ENCODE data around the gene COL6A1. TPM values are rescaled to one million over a fixed set of nuclear protein-coding genes. Genes with fewer than 3 reads are reported as not detected.

COL6A1 gene
- polyA plus RNA-seq, 1 donor from 2014 or later, result 29.4 TPM

GRCh38 chr21:46017148-46017547 lies 35.6 kb downstream of the COL6A1 start:
- no peaks in the 10 kb centered on the region for H3F3A ChIP-seq (ENCODE audit: insufficient read depth, low read length, poor library complexity, severe bottlenecking)
- no peaks in the 10 kb centered on the region for H3K9me2 ChIP-seq (ENCODE audit: insufficient read depth, low read length)
- no peaks in the 10 kb centered on the region for H3K9me3 ChIP-seq (ENCODE audit: low read length)
- no peak overlapping the region for H3K4me3 ChIP-seq (ENCODE audit: low read length)
- no peaks in the 10 kb centered on the region for H3K36me3 ChIP-seq (ENCODE audit: insufficient read depth, low read length)
- H3K79me2 ChIP-seq (replicated peaks; ENCODE audit: insufficient read depth, low read length), result no peaks in the 10 kb centered on the region
- no peak overlapping the region for H3K4me2 ChIP-seq (ENCODE audit: low read length)
- no peak for TF ChIP-seq RAD21 (conservative IDR thresholded peaks at IDR 0.05)
- TF ChIP-seq MXI1 (conservative IDR thresholded peaks at IDR 0.05; ENCODE audit: poor library complexity, severe bottlenecking), result no peak
- no peak for TF ChIP-seq POLR2AphosphoS5 (IDR thresholded peaks at IDR 0.05)
- no peak for TF ChIP-seq SMC3 (conservative IDR thresholded peaks at IDR 0.05; ENCODE audit: poor library complexity)
- no peak for TF ChIP-seq EP300 (conservative IDR thresholded peaks at IDR 0.05; ENCODE audit: poor library complexity, severe bottlenecking)
- TF ChIP-seq REST (IDR thresholded peaks at IDR 0.05; ENCODE audit: borderline replicate concordance), result no peak
- TF ChIP-seq, protein P1, sequence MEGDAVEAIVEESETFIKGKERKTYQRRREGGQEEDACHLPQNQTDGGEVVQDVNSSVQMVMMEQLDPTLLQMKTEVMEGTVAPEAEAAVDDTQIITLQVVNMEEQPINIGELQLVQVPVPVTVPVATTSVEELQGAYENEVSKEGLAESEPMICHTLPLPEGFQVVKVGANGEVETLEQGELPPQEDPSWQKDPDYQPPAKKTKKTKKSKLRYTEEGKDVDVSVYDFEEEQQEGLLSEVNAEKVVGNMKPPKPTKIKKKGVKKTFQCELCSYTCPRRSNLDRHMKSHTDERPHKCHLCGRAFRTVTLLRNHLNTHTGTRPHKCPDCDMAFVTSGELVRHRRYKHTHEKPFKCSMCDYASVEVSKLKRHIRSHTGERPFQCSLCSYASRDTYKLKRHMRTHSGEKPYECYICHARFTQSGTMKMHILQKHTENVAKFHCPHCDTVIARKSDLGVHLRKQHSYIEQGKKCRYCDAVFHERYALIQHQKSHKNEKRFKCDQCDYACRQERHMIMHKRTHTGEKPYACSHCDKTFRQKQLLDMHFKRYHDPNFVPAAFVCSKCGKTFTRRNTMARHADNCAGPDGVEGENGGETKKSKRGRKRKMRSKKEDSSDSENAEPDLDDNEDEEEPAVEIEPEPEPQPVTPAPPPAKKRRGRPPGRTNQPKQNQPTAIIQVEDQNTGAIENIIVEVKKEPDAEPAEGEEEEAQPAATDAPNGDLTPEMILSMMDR (IDR thresholded peaks at IDR 0.05; ENCODE audit: poor library complexity, severe bottlenecking), result no peak
- no peak for TF ChIP-seq TAF1 (IDR thresholded peaks at IDR 0.05; ENCODE audit: low read depth)
- TF ChIP-seq EZH2 (IDR thresholded peaks at IDR 0.05; ENCODE audit: borderline replicate concordance, insufficient read depth, low read length, poor library complexity, severe bottlenecking), result no peak
- no peak overlapping the region for H2AFZ ChIP-seq (ENCODE audit: low read depth, low read length)
- H3K27me3 ChIP-seq (ENCODE audit: insufficient read depth, low read depth, low read length), result no peaks in the 10 kb centered on the region
- H3K9ac ChIP-seq (ENCODE audit: low read length), result no peak overlapping the region
- no peak overlapping the region for H3K27ac ChIP-seq (ENCODE audit: low read length)
- no peaks in the 10 kb centered on the region for H4K20me1 ChIP-seq (ENCODE audit: insufficient read depth)

- Histone ChIP-seq H3K9me2 (ENCODE audit: insufficient read depth, low read length) (no peaks in the 10 kb centered on the region), H3K4me2 (ENCODE audit: low read length) (no peak overlapping the region), H3F3A (ENCODE audit: insufficient read depth, low read length, poor library complexity, severe bottlenecking) (no peaks in the 10 kb centered on the region), H4K20me1 (ENCODE audit: insufficient read depth) (no peaks in the 10 kb centered on the region), H3K27me3 (ENCODE audit: insufficient read depth, low read depth, low read length) (no peaks in the 10 kb centered on the region), H3K79me2 (replicated peaks; ENCODE audit: insufficient read depth, low read length) (no peaks in the 10 kb centered on the region), H2AFZ (ENCODE audit: low read depth, low read length) (no peak overlapping the region), H3K27ac (ENCODE audit: low read length) (no peak overlapping the region), H3K4me3 (ENCODE audit: low read length) (no peak overlapping the region), H3K36me3 (ENCODE audit: insufficient read depth, low read length) (no peaks in the 10 kb centered on the region), H3K9ac (ENCODE audit: low read length) (no peak overlapping the region), H3K9me3 (ENCODE audit: low read length) (no peaks in the 10 kb centered on the region)
- no peak for TF ChIP-seq SMC3 (conservative IDR thresholded peaks at IDR 0.05; ENCODE audit: poor library complexity)
- TF ChIP-seq REST (IDR thresholded peaks at IDR 0.05; ENCODE audit: borderline replicate concordance), result no peak
- no peak for TF ChIP-seq TAF1 (IDR thresholded peaks at IDR 0.05; ENCODE audit: low read depth)
Measured at GRCh38 chr21:46017695-46018094, 36.1 kb downstream of the COL6A1 start.

Measured in neural cell (in vitro differentiated cells).